ENCODE results near the gene TBC1D1.

TBC1D1 gene

GRCh38 chr4:38107818-38108217, 216.9 kb downstream of the TBC1D1 start:
- no peak for DNase-seq

DNA sequence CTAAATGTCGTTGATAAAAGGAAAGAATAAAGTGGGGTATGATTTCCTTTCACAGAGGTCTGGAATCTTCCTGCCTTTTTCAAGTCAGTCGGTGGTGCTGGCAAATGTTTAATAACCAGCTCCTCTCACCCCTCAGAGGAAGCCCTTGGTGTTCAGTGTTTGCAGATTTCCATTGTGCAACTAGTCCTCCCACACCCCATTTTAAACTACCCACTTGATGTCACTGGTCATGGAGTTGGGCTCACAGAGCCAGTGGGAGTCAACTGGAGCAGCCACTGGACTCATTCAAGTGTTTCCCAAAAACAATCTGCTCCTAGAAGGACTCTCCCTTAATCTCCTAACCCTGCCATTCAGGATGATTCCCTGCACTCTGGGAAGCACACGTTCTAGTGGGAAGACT, 218.5 kb downstream of the TBC1D1 start:
- no peak for DNase-seq

GRCh38 chr4:38109896-38110295, 219.0 kb downstream of the TBC1D1 start:
- no peak for DNase-seq

DNA sequence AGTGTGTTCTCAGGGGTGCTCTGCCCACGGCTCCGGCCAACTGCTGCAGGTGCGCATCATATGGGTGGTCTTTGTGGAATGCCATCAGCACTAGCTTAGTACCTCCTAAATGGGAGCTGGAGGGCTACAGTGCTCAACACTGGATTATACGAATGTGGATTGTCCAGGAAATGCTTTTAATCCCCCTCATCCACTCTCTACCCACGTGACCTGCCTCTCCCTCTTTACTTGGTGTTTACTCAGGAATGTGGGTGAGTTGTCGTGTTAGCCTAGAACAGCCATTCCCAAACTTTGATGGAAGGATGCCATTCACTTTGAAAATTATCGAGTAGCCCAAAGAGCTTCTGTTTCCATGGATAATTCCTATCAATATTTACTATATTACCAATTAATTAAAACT, 220.1 kb downstream of the TBC1D1 start:
- no peak for DNase-seq

GRCh38 chr4:38111717-38112116, 220.8 kb downstream of the TBC1D1 start:
- no peak for DNase-seq

DNA sequence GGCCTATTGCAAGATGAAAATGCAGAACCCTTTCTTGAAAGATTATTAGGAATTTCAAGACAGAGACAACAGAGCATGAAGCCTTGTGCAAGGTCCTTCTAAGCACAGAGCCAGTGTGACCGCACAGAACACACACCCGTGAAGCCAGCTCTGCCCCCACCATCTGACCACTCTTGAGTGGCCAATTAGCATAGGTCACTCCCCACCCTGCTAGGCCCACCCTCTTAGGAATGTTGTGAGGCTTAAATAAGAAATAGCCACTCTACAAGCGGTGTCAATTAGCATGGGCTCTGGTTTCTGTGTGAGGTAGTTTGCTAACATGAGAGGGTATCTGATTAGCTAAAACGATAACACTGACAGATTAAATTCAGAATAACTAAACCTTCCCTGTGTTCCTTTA, 222.2 kb downstream of the TBC1D1 start:
- DNase-seq = no peak

- no peak for DNase-seq
Observed at GRCh38 chr4:38113551-38113950, 222.7 kb downstream of the TBC1D1 start.

DNA sequence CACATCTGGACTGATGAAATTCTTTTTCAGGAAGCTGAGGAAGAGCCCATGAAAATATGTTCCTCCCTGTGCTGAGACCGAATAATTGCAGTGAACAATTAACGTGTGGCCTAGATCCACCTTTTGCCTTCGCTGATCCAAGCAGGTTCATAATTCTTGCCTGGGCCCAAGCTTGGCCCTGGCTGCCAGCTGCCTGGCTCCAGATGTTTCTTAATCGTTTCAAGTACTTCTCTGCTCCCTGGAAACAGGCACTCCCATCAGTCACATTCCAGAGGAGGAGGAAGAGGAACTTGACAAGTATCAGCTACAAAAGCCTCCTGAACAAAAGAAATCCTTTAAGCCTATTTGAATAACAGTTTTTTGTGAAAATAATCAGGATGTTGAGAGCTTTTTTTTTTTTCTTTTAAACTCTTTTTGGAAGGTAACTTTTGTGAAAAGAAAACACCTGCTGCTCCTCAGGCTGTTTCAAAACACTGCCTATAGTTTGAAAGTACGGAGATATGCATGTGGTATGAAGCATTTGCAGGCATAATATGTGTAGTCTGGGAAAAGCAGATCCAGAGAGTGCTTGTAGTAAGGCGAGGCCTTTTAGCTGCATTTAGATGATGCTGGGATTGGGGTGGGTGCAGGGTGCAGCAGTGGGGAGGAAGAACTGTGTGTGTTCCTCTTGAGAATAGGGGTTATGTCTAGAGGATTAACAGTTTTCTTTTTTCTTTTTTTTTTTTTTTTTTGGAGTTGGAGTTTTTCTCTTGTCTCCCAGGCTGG, 223.7 kb downstream of the TBC1D1 start:
- DNase-seq = no peak

- no peak for DNase-seq
Observed at GRCh38 chr4:38115601-38116000, 224.7 kb downstream of the TBC1D1 start.

- no peak for DNase-seq
Observed at GRCh38 chr4:38117591-38117990, 226.7 kb downstream of the TBC1D1 start.

DNA sequence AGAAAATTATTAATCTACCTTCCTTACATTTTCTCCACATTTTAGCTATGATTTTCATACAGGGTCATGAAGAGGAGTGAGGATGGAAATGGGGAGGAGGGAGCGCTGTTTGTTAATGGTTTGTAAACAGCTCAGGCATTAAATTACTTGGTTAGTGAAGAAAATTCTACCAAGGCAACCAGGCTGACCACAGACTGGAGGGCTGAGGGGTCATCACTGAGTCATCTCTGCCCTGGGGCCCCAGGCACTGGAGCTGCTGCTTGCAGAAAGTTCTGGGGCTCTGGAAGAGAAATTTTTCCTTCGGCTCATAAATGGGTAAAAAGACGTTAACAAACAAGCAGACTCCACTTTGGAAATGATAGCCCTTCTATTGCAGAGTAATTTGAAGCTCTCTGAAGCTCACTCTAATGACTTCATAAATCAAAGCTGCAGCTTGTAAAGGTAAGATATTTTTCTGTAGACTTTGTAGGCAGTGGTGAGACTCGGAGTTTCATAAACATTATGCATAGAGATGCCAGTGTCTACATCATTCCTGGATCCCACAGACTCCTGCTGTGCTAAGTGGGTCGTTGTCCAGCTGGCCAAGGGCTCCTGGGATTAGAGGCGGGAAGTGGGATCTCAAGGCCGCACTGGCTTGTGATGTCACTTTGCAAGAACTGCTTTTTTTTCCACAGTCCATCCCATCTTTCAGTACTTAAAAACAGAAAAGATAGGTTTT, 228.9 kb downstream of the TBC1D1 start:
- no peak for DNase-seq

GRCh38 chr4:38120772-38121171, 229.9 kb downstream of the TBC1D1 start:
- DNase-seq = no peak

DNA sequence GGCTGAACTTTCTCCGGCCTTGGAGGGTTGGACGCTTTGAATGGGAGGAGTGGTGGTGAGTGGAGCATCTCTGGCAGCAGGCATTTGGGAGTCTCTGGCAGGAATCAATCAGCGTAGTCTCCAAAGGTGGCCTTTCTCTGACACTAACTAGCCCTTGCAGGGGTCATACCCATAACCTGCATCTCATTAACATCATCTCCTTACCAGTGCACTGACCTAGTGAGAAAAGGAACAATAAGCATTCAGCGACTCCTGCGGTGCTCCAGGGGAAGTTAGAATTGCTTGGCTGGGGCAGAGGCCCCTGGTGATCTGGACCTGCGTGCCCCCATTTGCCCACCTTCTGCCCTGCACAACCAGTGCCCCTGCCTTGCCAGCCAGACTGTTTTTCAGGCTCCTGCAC, 231.2 kb downstream of the TBC1D1 start:
- no peak for DNase-seq

GRCh38 chr4:38123555-38123954, 232.7 kb downstream of the TBC1D1 start:
- DNase-seq = no peak

- no peak for DNase-seq
Observed at GRCh38 chr4:38124961-38125360, 234.1 kb downstream of the TBC1D1 start.

GRCh38 chr4:38125816-38126215, 234.9 kb downstream of the TBC1D1 start:
- DNase-seq = no peak

- peak; percentile 72 for DNase-seq
Observed at GRCh38 chr4:38128478-38129459, 237.9 kb downstream of the TBC1D1 start.

DNA sequence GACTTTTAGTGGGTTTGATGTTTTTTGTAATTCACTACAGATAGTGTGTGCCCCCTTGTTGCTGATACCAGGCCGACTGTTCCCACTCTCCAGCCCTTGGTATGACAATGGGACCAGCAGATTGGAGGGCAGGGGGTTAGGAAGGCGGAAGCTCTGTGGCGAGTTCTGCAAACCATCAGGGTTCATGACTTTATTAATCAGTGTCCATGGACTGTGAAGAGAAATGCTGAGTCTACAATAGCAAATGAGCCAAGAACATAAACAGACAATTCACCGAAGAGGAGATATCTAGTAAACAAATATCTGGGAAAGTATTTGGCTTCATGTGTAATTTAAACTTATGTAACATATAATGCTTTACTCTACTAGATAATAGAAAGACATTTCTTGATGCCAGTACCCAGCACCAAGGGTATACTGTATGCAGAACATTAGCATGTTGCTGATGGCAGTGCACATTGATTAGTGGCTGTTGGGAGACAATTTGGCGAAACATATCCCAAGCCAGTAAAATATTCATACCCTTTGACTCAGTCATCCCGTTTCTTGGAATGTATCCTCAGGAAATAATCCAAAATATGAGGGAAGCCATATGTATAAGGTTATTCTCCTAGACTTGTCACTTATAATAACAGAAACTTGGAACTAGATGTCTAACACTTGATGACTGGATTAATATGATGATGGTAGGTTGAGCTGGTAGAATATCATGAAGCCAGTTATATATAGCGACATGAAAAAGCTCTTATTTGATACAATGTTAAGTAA, 238.8 kb downstream of the TBC1D1 start:
- no peak for DNase-seq

- no peak for DNase-seq
Observed at GRCh38 chr4:38130884-38131283, 240.0 kb downstream of the TBC1D1 start.

GRCh38 chr4:38131371-38132091, 240.6 kb downstream of the TBC1D1 start:
- DNase-seq = peak; percentile 66

GRCh38 chr4:38132107-38132673, 241.3 kb downstream of the TBC1D1 start:
- DNase-seq = peak; percentile 71

Data from CD4-positive, alpha-beta T cell treated with Interleukin-6 for 4 hours (primary cell).